Measurements from ENCODE around the gene EIF1AD.

- TF ChIP-seq CTCF (conservative IDR thresholded peaks at IDR 0.05; ENCODE audit: low read depth in 2 of 2) (no peak), REST (IDR thresholded peaks at IDR 0.05; ENCODE audit: unreplicated experiment) (no peak), CREB1 (CRISPR knock-in tag; IDR thresholded peaks at IDR 0.05; ENCODE audit: low read depth) (no peak)
These were observed 14.8 kb upstream of the EIF1AD start for GRCh38 chr11:66016793-66017177.
